Lung (tissue), 12 donors: ENCODE measurements around the gene FNTB. TPM values are rescaled to one million over a fixed set of nuclear protein-coding genes. Genes with fewer than 3 reads are reported as not detected.

Experiments used
- ATAC-seq: fragments of 200-7000 bp; cut with Tn5 transposase; one replicate; pipeline ENCODE4 v1.9.1; 2020; ENCODE audit warnings: moderate number of reproducible peaks; ENCODE audit not compliant: insufficient read depth, low FRiP score
- DNase-seq, 3 donors: peaks; one replicate each; pipeline ENCODE4 v3.0.0-alpha.2; 2013 to 2017
- H3K27ac ChIP-seq, 2 donors: one replicate each; pipeline ENCODE4 v1.5.1; 2013; ENCODE audit warnings: mild to moderate bottlenecking in 2 of 2, moderate library complexity in 2 of 2, control low read depth in 1 of 2, inconsistent platforms in 1 of 2, low read depth in 1 of 2, low read length in 1 of 2
- H3K27me3 ChIP-seq, 3 donors: one replicate each; pipeline ENCODE4 v1.5.1; 2013; ENCODE audit warnings: low read length in 2 of 3; ENCODE audit not compliant: control insufficient read depth in 3 of 3, insufficient read depth in 3 of 3
- H3K36me3 ChIP-seq, 4 donors: one replicate each; pipeline ENCODE4 v1.5.1; 2013; ENCODE audit warnings: low read length in 4 of 4, mild to moderate bottlenecking in 1 of 4, moderate library complexity in 1 of 4; ENCODE audit not compliant: control insufficient read depth in 4 of 4, insufficient read depth in 4 of 4
- H3K4me1 ChIP-seq, 5 donors: one replicate each; pipeline ENCODE4 v1.5.1; 2013; ENCODE audit warnings: low read length in 5 of 5, mild to moderate bottlenecking in 2 of 5, moderate library complexity in 1 of 5; ENCODE audit not compliant: control insufficient read depth in 5 of 5, insufficient read depth in 5 of 5
- H3K4me3 ChIP-seq: one replicate; pipeline ENCODE4 v1.5.1; 2013; ENCODE audit warnings: mild to moderate bottlenecking, control low read depth, moderate library complexity
- H3K9ac ChIP-seq, 2 donors: one replicate each; pipeline ENCODE4 v1.5.1; 2013; ENCODE audit warnings: low read length in 2 of 2, control low read depth in 1 of 2; ENCODE audit not compliant: insufficient read depth in 1 of 2
- H3K9me3 ChIP-seq, 4 donors: one replicate each; pipeline ENCODE4 v1.5.1; 2013; ENCODE audit warnings: low read length in 3 of 4, mild to moderate bottlenecking in 1 of 4, moderate library complexity in 1 of 4; ENCODE audit not compliant: control insufficient read depth in 4 of 4, insufficient read depth in 3 of 4
- CTCF ChIP-seq: IDR thresholded peaks from 2 replicates; pipeline ENCODE4 v1.5.1; 2012; ENCODE audit warnings: mild to moderate bottlenecking; ENCODE audit errors: control extremely low read depth, extremely low read depth
- WGBS, 2 donors: extraction: QIAGEN DNeasy Blood & Tissue Kit; methylation state at CpG; one replicate each; pipeline ENCODE4 v1.1.7; 2013; 5-methylcytosine and 5-hydroxymethylcytosine counted together
- polyA plus RNA-seq, 2 donors: library from polyadenylated mRNA; stranded (reverse); fragments of 200-250 nt; gene quantifications; one replicate each; pipeline ENCODE4 v1.2.1, GENCODE V29; 2013
- total RNA-seq, 2 donors: library from RNA; depleted of rRNA in 1 of 2; stranded (reverse); fragments of >200 nt in 1 of 2; gene quantifications; one replicate each; pipeline ENCODE4 v1.2.1, GENCODE V29; 2014 to 2021
- donor health status: control.
- donor health status: control.
- donor health status: Bipolar disorder and iron deficiency.
- donor health status: healthy.
- donor health status: DM: yes; HTN: yes; CAD: no.

The FNTB gene
- total and polyA plus RNA-seq, 4 donors, result 6.2 to 14.8 (median 10.8) TPM

- WGBS, 2 donors, result 92 to 96% methylated on average over 9 of the region's 9 CpGs
- H3K4me1 ChIP-seq, result no peaks in the 10 kb centered on the region
- H3K36me3 ChIP-seq, result peaks cover 0 to 8% (median under 1%) of the 10 kb centered on the region in 4 donors
- H3K27me3 ChIP-seq, result no peaks in the 10 kb centered on the region
- H3K9me3 ChIP-seq, result no peaks in the 10 kb centered on the region
- TF ChIP-seq CTCF, result no peak
- H3K9ac ChIP-seq, result no peak overlapping the region
- DNase-seq, result no peak
- no peak overlapping the region for H3K27ac ChIP-seq
- H3K4me3 ChIP-seq, result no peak overlapping the region
- ATAC-seq, result no peak
Observed at GRCh38 chr14:64954491-64955240, 32.0 kb upstream of the FNTB start.

- TF ChIP-seq CTCF, result no peak
- H3K9ac ChIP-seq, result no peak overlapping the region
- WGBS, 2 donors, result 87 to 90% methylated on average over 6 of the region's 6 CpGs
- H3K9me3 ChIP-seq, result no peaks in the 10 kb centered on the region
- H3K4me1 ChIP-seq, result peaks cover 0 to 2% (median 0%) of the 10 kb centered on the region in 5 donors
- H3K27me3 ChIP-seq, result no peaks in the 10 kb centered on the region
- no peak overlapping the region for H3K27ac ChIP-seq
- no peak for DNase-seq
- ATAC-seq, result no peak
- H3K4me3 ChIP-seq, result no peak overlapping the region
- H3K36me3 ChIP-seq, result peaks cover 0 to 7% (median 0%) of the 10 kb centered on the region in 4 donors
Observed at GRCh38 chr14:64955297-64955696, 31.4 kb upstream of the FNTB start.

- Histone ChIP-seq H3K4me1 (peaks cover 0 to 4% (median 0%) of the 10 kb centered on the region in 5 donors), H3K27me3 (no peaks in the 10 kb centered on the region), H3K27ac (no peak overlapping the region), H3K9ac (no peak overlapping the region), H3K9me3 (no peaks in the 10 kb centered on the region), H3K36me3 (no peaks in the 10 kb centered on the region), H3K4me3 (no peak overlapping the region)
- DNase-seq (no peak), ATAC-seq (no peak)
- no peak for TF ChIP-seq CTCF
- 87 to 93% methylated on average over 8 of the region's 8 CpGs for whole genome bisulfite sequencing, 2 donors
Observed at GRCh38 chr14:64956697-64957406, 29.8 kb upstream of the FNTB start.
